Fibroblast of skin of left biceps (primary cell): ENCODE measurements around the gene ID2.

Experiments used
- DNase-seq, 2 experiments: peaks; one replicate each; pipeline ENCODE4 v3.0.0-alpha.2; 2013; ENCODE audit warnings: low read depth in 2 of 2

The ID2 gene

GRCh38 chr2:8732601-8733000 is 50.7 kb downstream of the ID2 start:
- DNase-seq: no peak
